Suprapubic skin (tissue), 4 donors: ENCODE data around the gene FAM187B. TPM values are rescaled to one million over a fixed set of nuclear protein-coding genes. Genes with fewer than 3 reads are reported as not detected.

Source experiments
- DNase-seq, 2 donors: peaks; one replicate each; pipeline ENCODE4 v3.0.0-alpha.2; 2019; ENCODE audit warnings: low spot score in 2 of 2
- H3K27ac ChIP-seq: fragments of 200-600 bp; sonication (generic); one replicate; pipeline ENCODE4 v1.5.1; 2019
- H3K27me3 ChIP-seq: fragments of 200-600 bp; sonication (generic); one replicate; pipeline ENCODE4 v1.5.1; 2019
- H3K36me3 ChIP-seq: fragments of 200-600 bp; sonication (generic); one replicate; pipeline ENCODE4 v1.5.1; 2019
- H3K4me1 ChIP-seq: fragments of 200-600 bp; sonication (generic); one replicate; pipeline ENCODE4 v1.5.1; 2019
- H3K4me3 ChIP-seq: fragments of 200-600 bp; sonication (generic); one replicate; pipeline ENCODE4 v1.5.1; 2019; ENCODE audit warnings: mild to moderate bottlenecking
- H3K9me3 ChIP-seq: fragments of 200-600 bp; sonication (generic); one replicate; pipeline ENCODE4 v1.5.1; 2019
- CTCF ChIP-seq, 2 donors: fragments of 200-600 bp in 1 of 2; fragments of 450-650 bp in 1 of 2; sonication (generic) in 1 of 2; IDR thresholded peaks; one replicate each; pipeline ENCODE4 v1.5.1; 2016 to 2019; ENCODE audit warnings: antibody characterized with exemption in 2 of 2, mild to moderate bottlenecking in 1 of 2, moderate library complexity in 1 of 2
- EP300 ChIP-seq: sonication (generic); formaldehyde crosslinking; IDR thresholded peaks from one replicate; pipeline ENCODE4 v1.6.1; 2017; ENCODE audit warnings: antibody characterized with exemption
- POLR2A ChIP-seq, 2 donors: fragments of 450-650 bp; IDR thresholded peaks; one replicate each; pipeline ENCODE4 v1.6.1; 2017; ENCODE audit warnings: antibody characterized with exemption in 2 of 2, mild to moderate bottlenecking in 2 of 2, moderate library complexity in 2 of 2
- POLR2AphosphoS5 ChIP-seq, 3 donors: sonication (generic); formaldehyde crosslinking; IDR thresholded peaks; one replicate each; pipeline ENCODE4 v1.6.1; 2017; ENCODE audit warnings: antibody characterized with exemption in 3 of 3
- WGBS: methylation state at CpG from one replicate; pipeline ENCODE4 v1.1.5; 2018; 5-methylcytosine and 5-hydroxymethylcytosine counted together
- total RNA-seq, 4 donors: library from RNA; depleted of rRNA; stranded (reverse); fragments of >200 nt; gene quantifications; one replicate each; pipeline ENCODE4 v1.1.0, GENCODE V29; 2016

FAM187B gene
- total RNA-seq, 4 donors from 2014 or later, result not detected

GRCh38 chr19:35211545-35212230, 16.9 kb downstream of the FAM187B start:
- peaks cover 16% of the 10 kb centered on the region for H3K4me1 ChIP-seq
- H3K4me3 ChIP-seq, result no peak overlapping the region
- no peaks in the 10 kb centered on the region for H3K27me3 ChIP-seq
- TF ChIP-seq POLR2AphosphoS5 (IDR thresholded peaks at IDR 0.05) (no peak), EP300 (no peak), CTCF (IDR thresholded peaks at IDR 0.05) (no peak), POLR2A (IDR thresholded peaks at IDR 0.05) (no peak)
- H3K27ac ChIP-seq, result peak overlapping the region; percentile 80
- peak; percentile 78 to 83 for DNase-seq
- H3K9me3 ChIP-seq, result no peaks in the 10 kb centered on the region
- WGBS, result 70% methylated on average over 7 of the region's 7 CpGs
- no peaks in the 10 kb centered on the region for H3K36me3 ChIP-seq

- no peaks in the 10 kb centered on the region for H3K9me3 ChIP-seq
- DNase-seq, result no peak
- H3K27me3 ChIP-seq, result no peaks in the 10 kb centered on the region
- H3K4me3 ChIP-seq, result no peak overlapping the region
- H3K36me3 ChIP-seq, result no peaks in the 10 kb centered on the region
- H3K4me1 ChIP-seq, result peaks cover 16% of the 10 kb centered on the region
- H3K27ac ChIP-seq, result no peak overlapping the region
- WGBS, result 75% methylated on average over 4 of the region's 4 CpGs
- TF ChIP-seq CTCF (IDR thresholded peaks at IDR 0.05) (no peak), POLR2A (IDR thresholded peaks at IDR 0.05) (no peak)
Measured at GRCh38 chr19:35209646-35210045, 18.9 kb downstream of the FAM187B start.

GRCh38 chr19:35208121-35208520, 20.4 kb downstream of the FAM187B start:
- Histone ChIP-seq H3K9me3 (no peaks in the 10 kb centered on the region), H3K4me1 (peaks cover 2% of the 10 kb centered on the region), H3K4me3 (no peak overlapping the region), H3K27me3 (no peaks in the 10 kb centered on the region), H3K36me3 (no peaks in the 10 kb centered on the region), H3K27ac (no peak overlapping the region)
- DNase-seq, result no peak
- no peak for TF ChIP-seq EP300
- no peak for TF ChIP-seq POLR2AphosphoS5 (IDR thresholded peaks at IDR 0.05)
- TF ChIP-seq CTCF (IDR thresholded peaks at IDR 0.05), result no peak
- TF ChIP-seq POLR2A (IDR thresholded peaks at IDR 0.05), result no peak
- 95% methylated on average over 8 of the region's 8 CpGs for WGBS

GRCh38 chr19:35207391-35207871, 21.1 kb downstream of the FAM187B start:
- no peaks in the 10 kb centered on the region for H3K27me3 ChIP-seq
- H3K27ac ChIP-seq, result no peak overlapping the region
- no peaks in the 10 kb centered on the region for H3K36me3 ChIP-seq
- no peaks in the 10 kb centered on the region for H3K4me1 ChIP-seq
- TF ChIP-seq POLR2AphosphoS5 (IDR thresholded peaks at IDR 0.05) (no peak), CTCF (IDR thresholded peaks at IDR 0.05) (no peak), POLR2A (IDR thresholded peaks at IDR 0.05) (no peak), EP300 (no peak)
- no peaks in the 10 kb centered on the region for H3K9me3 ChIP-seq
- no peak for DNase-seq
- H3K4me3 ChIP-seq, result no peak overlapping the region
- 87% methylated on average over 8 of the region's 8 CpGs for WGBS

GRCh38 chr19:35206855-35207254, 21.7 kb downstream of the FAM187B start:
- Histone ChIP-seq H3K36me3 (no peaks in the 10 kb centered on the region), H3K4me3 (no peak overlapping the region), H3K4me1 (no peaks in the 10 kb centered on the region), H3K27ac (no peak overlapping the region), H3K9me3 (no peaks in the 10 kb centered on the region), H3K27me3 (no peaks in the 10 kb centered on the region)
- TF ChIP-seq POLR2A (IDR thresholded peaks at IDR 0.05), result no peak
- TF ChIP-seq EP300, result no peak
- TF ChIP-seq CTCF (IDR thresholded peaks at IDR 0.05), result no peak
- DNase-seq, result no peak
- 84% methylated on average over 1 of the region's 1 CpG for WGBS
